ENCODE data around the gene GYPE.
"Not testable (repeated sequence)": the region's sequence is repeated elsewhere in the genome, so short reads cannot be mapped to it uniquely, and the experiment has no call there.

Gene GYPE

GRCh38 chr4:143905440-143905839 is at the start of gene GYPE:
Gene GYPE (minus strand): TSS chr4:143905559. CDS start chr4:143905507, 52 bp downstream.
- not testable (repeated sequence) for DNase-seq

GRCh38 chr4:143951458-143951972 is 46.2 kb upstream of the GYPE start:
- not testable (repeated sequence) for DNase-seq

GRCh38 chr4:143950967-143951366 is 45.6 kb upstream of the GYPE start:
- not testable (repeated sequence) for DNase-seq

GRCh38 chr4:143950185-143950584 is 44.8 kb upstream of the GYPE start:
- not testable (repeated sequence) for DNase-seq

- not testable (repeated sequence) for DNase-seq
Measured at GRCh38 chr4:143947493-143947892, 42.1 kb upstream of the GYPE start.

GRCh38 chr4:143940708-143941107 is 35.3 kb upstream of the GYPE start:
- not testable (repeated sequence) for DNase-seq

- DNase-seq: no peak
Measured at GRCh38 chr4:143939528-143939927, 34.2 kb upstream of the GYPE start.

- not testable (repeated sequence) for DNase-seq
Measured at GRCh38 chr4:143938890-143939289, 33.5 kb upstream of the GYPE start.

GRCh38 chr4:143921181-143921580 is 15.8 kb upstream of the GYPE start:
- no peak for DNase-seq

- DNase-seq: not testable (repeated sequence)
Measured at GRCh38 chr4:143916485-143916884, 11.1 kb upstream of the GYPE start.

GRCh38 chr4:143912478-143912877 is 7.1 kb upstream of the GYPE start:
- not testable (repeated sequence) for DNase-seq

- peak; percentile 50 for DNase-seq
Measured at GRCh38 chr4:143911528-143912417, 6.4 kb upstream of the GYPE start.

GRCh38 chr4:143910906-143911305 is 5.5 kb upstream of the GYPE start:
- not testable (repeated sequence) for DNase-seq

- peak; percentile 2 for DNase-seq
Measured at GRCh38 chr4:143907811-143908210, 2.5 kb upstream of the GYPE start.

- not testable (repeated sequence) for DNase-seq
Measured at GRCh38 chr4:143904431-143904830, 928 bp downstream of the GYPE start.

- DNase-seq: not testable (repeated sequence)
Measured at GRCh38 chr4:143890323-143890722, 15.0 kb downstream of the GYPE start.

- DNase-seq: not testable (repeated sequence)
Measured at GRCh38 chr4:143888189-143888588, 17.2 kb downstream of the GYPE start.

GRCh38 chr4:143884965-143885364 is 20.4 kb downstream of the GYPE start:
- not testable (repeated sequence) for DNase-seq

- DNase-seq: no peak
Measured at GRCh38 chr4:143883529-143883928, 21.8 kb downstream of the GYPE start.

- DNase-seq: no peak
Measured at GRCh38 chr4:143882892-143883291, 22.5 kb downstream of the GYPE start.

- not testable (repeated sequence) for DNase-seq
Measured at GRCh38 chr4:143879561-143879960, 25.8 kb downstream of the GYPE start.

GRCh38 chr4:143875357-143875756 is 30.0 kb downstream of the GYPE start:
- DNase-seq: not testable (repeated sequence)

- not testable (repeated sequence) for DNase-seq
Measured at GRCh38 chr4:143870523-143871268, 34.7 kb downstream of the GYPE start.
